NCI-H2196 treated with DMSO at 0.1 percent for 48 hours (cell line): ENCODE measurements around the gene ITPK1.

Source experiments
- DNase-seq: peaks from one replicate; lab custom pipeline; 2025; ENCODE audit not compliant: unreplicated experiment; lab: John Stamatoyannopoulos, UW

ITPK1 gene

GRCh38 chr14:93045965-93046704 is 69.6 kb downstream of the ITPK1 start:
- DNase-seq, result no peak

- DNase-seq, result no peak
These were observed 70.5 kb downstream of the ITPK1 start for GRCh38 chr14:93045211-93045674.

- no peak for DNase-seq
These were observed 71.2 kb downstream of the ITPK1 start for GRCh38 chr14:93044556-93044955.

- DNase-seq, result no peak
These were observed 71.6 kb downstream of the ITPK1 start for GRCh38 chr14:93044121-93044520.

DNA sequence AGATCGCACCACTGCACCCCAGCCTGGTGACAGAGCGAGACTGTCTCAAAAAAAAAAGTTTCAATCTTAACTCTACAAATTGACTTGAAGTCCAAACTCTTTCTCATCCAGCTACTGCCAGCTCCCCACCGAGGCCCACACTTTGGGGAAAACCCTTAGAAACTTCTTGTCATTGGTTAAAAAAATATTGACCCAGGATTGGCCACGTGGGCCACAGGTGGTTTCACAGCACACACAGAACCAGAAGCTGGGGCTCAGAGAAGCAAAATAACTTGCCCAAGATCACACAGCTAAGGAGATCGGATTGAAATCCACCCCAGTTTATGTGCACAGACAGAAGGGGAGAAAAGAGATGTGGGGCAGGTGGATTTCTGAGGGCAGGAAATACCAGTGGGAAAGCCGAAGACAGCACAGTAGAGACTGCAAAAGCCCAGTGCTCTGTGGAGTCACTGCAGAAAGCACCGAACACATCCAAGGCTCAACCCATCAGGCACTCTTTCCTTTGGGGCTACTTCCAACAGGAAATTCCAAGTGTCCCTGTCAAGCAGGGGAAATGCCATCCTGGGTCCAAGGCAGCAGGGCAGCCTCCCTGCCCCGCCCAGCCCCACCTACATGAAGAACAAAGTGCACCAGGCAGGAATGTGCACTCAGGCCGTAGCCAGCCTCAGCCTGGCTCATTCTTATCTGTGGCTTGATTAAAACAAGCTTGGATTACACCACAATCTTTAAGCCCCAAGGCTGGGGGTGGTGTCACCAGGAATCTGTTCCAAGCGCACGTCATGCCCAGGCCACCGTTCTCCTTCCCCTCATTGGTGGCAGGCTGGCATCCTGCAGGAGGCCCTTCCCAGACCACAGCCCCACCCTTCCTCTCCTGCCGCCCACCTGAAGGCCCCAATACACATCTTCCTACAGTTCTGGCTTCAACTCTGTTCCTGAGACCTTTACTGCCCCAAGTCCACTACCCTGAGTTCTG is 72.5 kb downstream of the ITPK1 start:
- DNase-seq, result no peak

GRCh38 chr14:93041830-93042229 is 73.9 kb downstream of the ITPK1 start:
- DNase-seq, result no peak

- no peak for DNase-seq
These were observed 74.7 kb downstream of the ITPK1 start for GRCh38 chr14:93040982-93041381.

DNA sequence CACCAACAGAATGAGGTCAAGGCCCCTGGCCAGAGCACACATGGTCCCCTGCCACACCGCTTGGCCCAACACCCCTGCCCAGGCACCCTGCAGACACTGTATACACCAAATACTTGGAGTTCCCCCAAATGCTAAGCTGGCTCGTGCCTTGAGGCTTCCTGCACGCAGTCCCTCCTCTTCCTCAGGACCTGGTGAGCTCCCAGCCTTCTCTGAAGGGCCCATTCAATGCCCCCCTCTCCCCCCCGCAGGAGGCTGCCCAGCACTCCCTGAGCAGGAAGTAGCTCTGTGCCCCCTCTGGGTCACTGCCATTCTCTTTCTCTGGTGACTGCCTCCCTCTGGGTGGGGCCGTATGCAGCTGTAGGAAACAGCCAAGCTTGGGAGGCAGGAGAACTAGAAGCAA is 75.3 kb downstream of the ITPK1 start:
- no peak for DNase-seq

- no peak for DNase-seq
These were observed 75.9 kb downstream of the ITPK1 start for GRCh38 chr14:93039649-93040315.

GRCh38 chr14:93037351-93037750 is 78.4 kb downstream of the ITPK1 start:
- no peak for DNase-seq

GRCh38 chr14:93036652-93037345 is 78.9 kb downstream of the ITPK1 start:
- DNase-seq, result no peak

DNA sequence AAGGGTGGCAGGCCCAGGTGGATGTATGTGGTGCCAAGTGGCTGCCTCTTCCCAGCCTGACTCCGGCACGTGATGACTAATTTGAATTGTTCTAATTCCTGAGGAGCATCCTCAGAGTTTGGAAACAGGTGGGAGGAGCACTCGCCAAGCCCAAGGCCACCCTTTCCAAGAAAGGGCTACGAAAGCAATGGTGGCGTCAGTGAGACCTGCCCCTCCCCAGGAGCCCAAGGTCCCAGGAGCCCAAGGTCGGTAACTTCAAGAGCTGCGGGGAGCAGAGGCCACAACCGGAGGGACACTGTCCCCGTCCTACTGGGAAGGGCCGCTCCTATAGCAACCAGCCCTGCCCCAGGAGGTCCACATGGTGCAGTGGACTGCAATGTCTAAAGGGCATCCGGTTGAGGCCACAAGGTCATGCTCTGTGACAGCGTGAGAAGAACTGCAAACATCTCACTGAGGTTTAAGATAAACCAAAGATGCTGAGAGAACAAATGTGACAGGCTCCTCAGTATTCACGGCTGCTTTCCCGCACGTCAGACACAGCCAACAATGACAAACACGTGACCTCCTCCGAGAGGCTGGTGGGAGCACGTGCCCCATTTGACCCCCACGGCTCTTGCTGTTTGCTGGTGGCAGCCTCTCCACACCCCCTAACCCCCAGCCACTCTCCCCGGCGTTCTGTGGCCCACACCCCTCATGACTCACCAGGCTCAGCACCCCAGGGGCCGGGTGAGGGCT is 79.6 kb downstream of the ITPK1 start:
- DNase-seq, result no peak

DNA sequence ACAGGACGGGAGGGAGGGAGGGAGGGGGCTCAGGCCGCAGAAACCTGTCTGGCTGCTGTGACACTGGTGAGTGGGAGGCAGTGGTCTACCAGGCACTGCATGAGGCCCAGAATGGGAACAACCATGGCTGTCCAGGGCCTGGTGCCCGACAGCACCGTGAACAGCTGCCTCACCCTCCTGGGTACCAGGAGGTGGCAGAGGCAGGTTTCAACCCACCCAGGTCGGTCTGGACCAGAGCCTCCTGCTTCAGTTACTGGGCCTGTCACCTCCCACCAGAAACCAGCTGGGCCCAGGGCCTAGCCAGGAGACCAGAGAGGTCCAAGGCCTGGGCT is 80.2 kb downstream of the ITPK1 start:
- no peak for DNase-seq

DNA sequence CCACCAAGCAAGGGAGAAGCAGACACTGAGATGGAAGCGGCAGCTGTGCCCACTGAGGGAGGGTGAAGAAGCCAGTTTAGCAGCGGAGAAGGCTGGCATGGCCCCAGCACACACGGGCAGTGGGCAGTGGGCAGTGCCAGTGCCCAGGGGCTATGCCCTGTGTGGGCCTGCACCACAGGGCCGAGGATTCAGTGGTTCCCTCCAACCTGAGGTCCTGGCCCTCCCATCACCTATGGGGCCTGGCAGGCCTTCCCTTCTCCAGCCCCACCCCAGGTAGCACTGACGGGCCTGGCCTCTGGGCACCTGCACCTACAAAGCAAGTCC is 81.1 kb downstream of the ITPK1 start:
- no peak for DNase-seq

GRCh38 chr14:93033983-93034670 is 81.6 kb downstream of the ITPK1 start:
- DNase-seq, result no peak

DNA sequence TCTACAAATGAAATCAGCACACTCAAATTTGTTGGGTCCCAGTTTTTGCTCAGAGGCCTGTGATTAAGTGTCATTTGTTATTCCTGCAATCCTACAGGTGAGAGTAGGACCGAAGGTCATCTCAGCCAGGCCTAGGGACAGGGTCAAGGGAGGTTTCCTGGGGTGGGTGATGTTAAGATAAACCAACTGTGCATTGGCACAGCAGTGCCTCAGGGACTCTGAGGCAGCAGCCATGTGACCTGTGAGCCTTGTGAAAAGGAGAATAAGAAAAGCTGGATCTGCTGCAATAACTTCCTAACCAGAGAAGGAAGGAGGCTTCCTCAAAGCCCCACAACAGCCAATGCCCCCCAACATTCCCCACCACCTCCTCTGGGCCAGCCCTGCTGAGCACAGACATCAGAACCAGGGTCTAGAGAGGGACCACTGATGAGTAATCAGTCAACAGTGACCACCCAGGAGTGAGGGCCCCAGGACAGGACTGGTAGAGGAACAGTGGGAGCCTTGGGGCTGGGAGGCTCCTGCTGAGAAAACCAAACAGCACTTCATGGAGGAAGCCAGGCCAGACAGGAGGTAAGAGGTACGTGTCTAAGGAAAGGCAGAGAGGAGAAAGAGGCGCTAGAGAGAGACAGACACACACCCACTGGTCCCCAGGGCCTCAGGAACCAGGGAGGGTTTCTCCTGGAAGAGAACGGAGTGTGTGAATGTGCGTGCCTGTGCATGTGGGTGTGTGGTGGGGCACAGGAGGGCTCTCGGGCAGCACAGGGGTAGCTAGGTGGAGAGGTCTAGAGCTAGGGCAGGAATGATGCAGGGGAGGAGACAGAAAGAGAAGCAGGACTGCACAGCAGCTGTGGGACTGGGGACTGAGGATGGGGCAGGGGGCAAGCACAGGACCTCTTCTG is 82.4 kb downstream of the ITPK1 start:
- no peak for DNase-seq

DNA sequence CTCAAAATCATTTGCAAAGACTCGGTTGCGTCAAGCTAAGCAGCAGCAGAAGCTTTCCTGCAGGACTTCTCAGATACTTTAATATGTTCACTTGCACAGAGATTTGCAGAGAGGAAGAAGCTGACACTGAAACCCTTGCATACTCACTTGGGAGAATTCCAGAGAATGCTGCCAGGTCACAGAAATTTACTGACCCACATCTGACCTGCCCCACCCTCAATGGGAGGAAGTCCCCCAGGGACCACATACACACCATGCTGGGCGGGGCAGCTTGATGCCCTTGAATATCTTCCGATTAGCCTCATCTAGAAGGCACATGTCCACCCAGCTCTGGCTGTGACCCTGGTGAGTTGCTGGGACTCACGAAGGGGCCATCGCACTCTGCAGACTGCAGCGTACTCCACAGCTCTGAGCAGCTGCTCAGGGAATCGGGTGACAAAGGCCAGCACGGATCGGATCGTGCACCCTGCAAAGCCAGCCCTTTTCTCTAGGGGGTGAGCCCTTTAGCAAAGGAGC is 83.2 kb downstream of the ITPK1 start:
- DNase-seq, result no peak

GRCh38 chr14:93031505-93032315 is 84.0 kb downstream of the ITPK1 start:
- no peak for DNase-seq
